ENCODE results near the gene ACTN1. TPM values are rescaled to one million over a fixed set of nuclear protein-coding genes. Genes with fewer than 3 reads are reported as not detected.

Gene ACTN1
- total RNA-seq, 1 experiment from 2014 or later = 148 TPM

DNA sequence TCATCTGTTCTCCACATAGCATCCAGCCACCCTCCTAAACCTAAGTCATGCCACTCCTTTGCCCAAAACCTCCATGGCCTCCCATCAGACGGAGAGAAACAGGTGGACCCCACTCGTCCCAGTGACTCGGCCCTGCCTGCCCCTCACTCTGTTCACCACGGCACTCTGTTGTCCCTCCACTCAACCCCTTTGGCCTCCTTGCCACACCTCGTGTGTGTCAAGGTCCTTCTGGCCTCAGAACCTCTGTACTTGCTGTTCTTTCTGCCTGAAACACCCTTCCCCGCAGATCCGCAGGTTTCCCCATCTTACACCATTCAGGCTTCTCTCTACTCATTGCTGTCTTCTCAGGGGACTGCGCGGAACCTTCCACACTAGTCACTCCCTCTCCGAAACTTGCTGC lies 24.5 kb upstream of the ACTN1 start:
- H3K9me3 ChIP-seq (ENCODE audit: low read depth, low read length, poor library complexity, severe bottlenecking) = no peaks in the 10 kb centered on the region
- DNase-seq (ENCODE audit: low spot score) = no peak
- CTCF ChIA-PET = no interaction called here
- H3K27ac ChIP-seq (ENCODE audit: low read depth, low read length, poor library complexity, severe bottlenecking) = no peak overlapping the region
- no peaks in the 10 kb centered on the region for H3K36me3 ChIP-seq (ENCODE audit: insufficient read depth, low read length, poor library complexity, severe bottlenecking)
- no peaks in the 10 kb centered on the region for H3K4me1 ChIP-seq (ENCODE audit: insufficient read depth, low read length, poor library complexity, severe bottlenecking)
- intact Hi-C loops (cut with micrococcal nuclease; ENCODE audit: unreplicated experiment) = no loop called here
- H3K27me3 ChIP-seq (replicated peaks; ENCODE audit: insufficient read depth, low read depth, low read length, poor library complexity) = no peaks in the 10 kb centered on the region
- POLR2A ChIA-PET (ENCODE audit: low non-redundant PET) = no interaction called here
- no peak overlapping the region for H3K4me3 ChIP-seq (ENCODE audit: low read depth, low read length, poor library complexity, severe bottlenecking)
- no TSS peak for BruUV-seq (replicated peaks)
- no peak for TF ChIP-seq EZH2 (IDR thresholded peaks at IDR 0.05; ENCODE audit: borderline replicate concordance, low read depth, low read length, poor library complexity, severe bottlenecking)

- TF ChIP-seq CTCF (conservative IDR thresholded peaks at IDR 0.05; ENCODE audit: low read depth, low read length) = no peak; the same call in 1 of the 2 replicates
- POLR2A ChIA-PET (ENCODE audit: low non-redundant PET) = no interaction called here
- no TSS peak for BruUV-seq (replicated peaks)
- no peaks in the 10 kb centered on the region for H3K4me1 ChIP-seq (ENCODE audit: insufficient read depth, low read length, poor library complexity, severe bottlenecking)
- no peak overlapping the region for H3K27ac ChIP-seq (ENCODE audit: low read depth, low read length, poor library complexity, severe bottlenecking)
- CTCF ChIA-PET = no interaction called here
- no peaks in the 10 kb centered on the region for H3K9me3 ChIP-seq (ENCODE audit: low read depth, low read length, poor library complexity, severe bottlenecking)
- intact Hi-C loops (cut with micrococcal nuclease; ENCODE audit: unreplicated experiment) = no loop called here
- DNase-seq (ENCODE audit: low spot score) = no peak
- H3K27me3 ChIP-seq (replicated peaks; ENCODE audit: insufficient read depth, low read depth, low read length, poor library complexity) = no peaks in the 10 kb centered on the region
- no peak overlapping the region for H3K4me3 ChIP-seq (ENCODE audit: low read depth, low read length, poor library complexity, severe bottlenecking)
- no peaks in the 10 kb centered on the region for H3K36me3 ChIP-seq (ENCODE audit: insufficient read depth, low read length, poor library complexity, severe bottlenecking)
These were observed 23.0 kb upstream of the ACTN1 start for GRCh38 chr14:69002069-69002468.

- H3K4me3 ChIP-seq (ENCODE audit: low read depth, low read length, poor library complexity, severe bottlenecking) = no peak overlapping the region
- H3K27me3 ChIP-seq (replicated peaks; ENCODE audit: insufficient read depth, low read depth, low read length, poor library complexity) = no peaks in the 10 kb centered on the region
- intact Hi-C loops (cut with micrococcal nuclease; ENCODE audit: unreplicated experiment) = no loop called here
- no peak for TF ChIP-seq EZH2 (IDR thresholded peaks at IDR 0.05; ENCODE audit: borderline replicate concordance, low read depth, low read length, poor library complexity, severe bottlenecking)
- TF ChIP-seq CTCF (conservative IDR thresholded peaks at IDR 0.05; ENCODE audit: low read depth, low read length) = no peak
- no peaks in the 10 kb centered on the region for H3K9me3 ChIP-seq (ENCODE audit: low read depth, low read length, poor library complexity, severe bottlenecking)
- no TSS peak for BruUV-seq (replicated peaks)
- ChIA-PET POLR2A (ENCODE audit: low non-redundant PET) (no interaction called here), CTCF (no interaction called here)
- H3K27ac ChIP-seq (ENCODE audit: low read depth, low read length, poor library complexity, severe bottlenecking) = no peak overlapping the region
- DNase-seq (ENCODE audit: low spot score) = no peak
- H3K36me3 ChIP-seq (ENCODE audit: insufficient read depth, low read length, poor library complexity, severe bottlenecking) = no peaks in the 10 kb centered on the region
- no peaks in the 10 kb centered on the region for H3K4me1 ChIP-seq (ENCODE audit: insufficient read depth, low read length, poor library complexity, severe bottlenecking)
These were observed 22.3 kb upstream of the ACTN1 start for GRCh38 chr14:69001375-69001774.

DNA sequence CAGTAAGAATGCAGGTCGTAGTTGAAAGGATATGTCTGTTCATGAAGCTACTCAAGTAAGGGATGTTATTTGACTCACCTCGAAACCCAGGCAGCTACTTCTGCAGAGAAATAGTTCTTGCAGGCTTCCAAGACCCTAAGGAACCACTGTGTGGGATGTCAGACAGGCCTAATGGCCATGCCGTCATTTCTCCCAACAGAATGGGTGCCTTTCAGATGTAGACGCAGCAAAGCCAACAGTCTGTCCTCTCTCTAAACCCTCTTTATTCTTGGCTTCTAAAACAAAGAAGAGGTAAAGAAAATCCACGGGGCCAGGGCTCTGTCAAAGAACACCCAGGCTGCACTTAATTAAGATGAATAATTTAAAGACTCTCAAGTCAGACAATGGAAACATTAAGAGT lies 19.0 kb upstream of the ACTN1 start:
- TF ChIP-seq EZH2 (IDR thresholded peaks at IDR 0.05; ENCODE audit: borderline replicate concordance, low read depth, low read length, poor library complexity, severe bottlenecking) (no peak), CTCF (conservative IDR thresholded peaks at IDR 0.05; ENCODE audit: low read depth, low read length) (no peak)
- H3K9me3 ChIP-seq (ENCODE audit: low read depth, low read length, poor library complexity, severe bottlenecking) = no peaks in the 10 kb centered on the region
- H3K36me3 ChIP-seq (ENCODE audit: insufficient read depth, low read length, poor library complexity, severe bottlenecking) = no peaks in the 10 kb centered on the region
- ChIA-PET POLR2A (ENCODE audit: low non-redundant PET) (no interaction called here), CTCF (no interaction called here)
- H3K4me1 ChIP-seq (ENCODE audit: insufficient read depth, low read length, poor library complexity, severe bottlenecking) = no peaks in the 10 kb centered on the region
- BruUV-seq (replicated peaks) = no TSS peak
- H3K4me3 ChIP-seq (ENCODE audit: low read depth, low read length, poor library complexity, severe bottlenecking) = no peak overlapping the region
- no peaks in the 10 kb centered on the region for H3K27me3 ChIP-seq (replicated peaks; ENCODE audit: insufficient read depth, low read depth, low read length, poor library complexity)
- no peak overlapping the region for H3K27ac ChIP-seq (ENCODE audit: low read depth, low read length, poor library complexity, severe bottlenecking)
- DNase-seq (ENCODE audit: low spot score) = no peak
- intact Hi-C loops (cut with micrococcal nuclease; ENCODE audit: unreplicated experiment) = no loop called here
